Endometrium (tissue), 2 donors: ENCODE measurements around the gene PTPRR.

Experiments used
- FAIRE-seq: peaks from 2 replicates; lab custom pipeline; 2012; peaks lifted over from hg19 to GRCh38; lab: Jason Lieb, UNC
- donor health status: control.
- donor health status: control.

PTPRR gene

GRCh38 chr12:70603044-70603443 is 317.5 kb downstream of the PTPRR start:
- no peak for FAIRE-seq

- no peak for FAIRE-seq
Observed at GRCh38 chr12:70598467-70599193, 321.9 kb downstream of the PTPRR start.

GRCh38 chr12:70592664-70593063 is 327.9 kb downstream of the PTPRR start:
- FAIRE-seq = no peak

GRCh38 chr12:70590549-70591226 is 329.9 kb downstream of the PTPRR start:
- no peak for FAIRE-seq

- no peak for FAIRE-seq
Observed at GRCh38 chr12:70590051-70590450, 330.5 kb downstream of the PTPRR start.
